GM08714 (cell line): Measurements from ENCODE around the gene MCM10.
"Not testable (repeated sequence)": the region's sequence is repeated elsewhere in the genome, so short reads cannot be mapped to it uniquely, and the experiment has no call there.

Experiments
- H3K4me3 ChIP-seq: fragments of 200-500 bp; sonication (Bioruptor generic); 2 replicates; pipeline ENCODE4 v1.5.1; 2014; ENCODE audit warnings: mild to moderate bottlenecking, low read length, inconsistent platforms
- ZNF274 ChIP-seq: IDR thresholded peaks from 2 replicates; pipeline ENCODE4 v1.6.1; 2012; ENCODE audit warnings: mild to moderate bottlenecking, low read depth, low read length

The MCM10 gene

DNA sequence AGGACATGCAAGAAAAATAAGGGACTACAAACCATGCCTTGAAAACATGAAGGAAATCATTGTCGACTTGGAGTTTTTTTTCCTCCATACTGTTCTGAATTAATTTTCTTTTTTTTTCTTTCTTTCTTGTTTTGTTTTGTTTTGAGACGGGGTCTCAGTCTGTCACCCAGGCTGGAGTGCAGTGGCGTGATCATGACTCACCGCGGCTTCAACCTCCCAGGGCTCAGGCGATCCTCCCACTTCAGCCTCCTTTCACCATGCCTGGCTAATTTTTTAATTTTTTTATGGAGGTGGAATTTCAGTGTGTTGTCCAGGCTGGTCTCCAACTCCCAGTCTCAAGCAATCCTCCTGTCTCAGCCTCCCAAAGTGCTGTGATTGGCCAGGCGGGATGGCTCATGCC is 61.2 kb downstream of the MCM10 start:
- no peak overlapping the region for H3K4me3 ChIP-seq
- TF ChIP-seq ZNF274: no peak

- H3K4me3 ChIP-seq: no peak overlapping the region
- TF ChIP-seq ZNF274: no peak
These were observed 61.9 kb downstream of the MCM10 start for GRCh38 chr10:13223241-13223640.

DNA sequence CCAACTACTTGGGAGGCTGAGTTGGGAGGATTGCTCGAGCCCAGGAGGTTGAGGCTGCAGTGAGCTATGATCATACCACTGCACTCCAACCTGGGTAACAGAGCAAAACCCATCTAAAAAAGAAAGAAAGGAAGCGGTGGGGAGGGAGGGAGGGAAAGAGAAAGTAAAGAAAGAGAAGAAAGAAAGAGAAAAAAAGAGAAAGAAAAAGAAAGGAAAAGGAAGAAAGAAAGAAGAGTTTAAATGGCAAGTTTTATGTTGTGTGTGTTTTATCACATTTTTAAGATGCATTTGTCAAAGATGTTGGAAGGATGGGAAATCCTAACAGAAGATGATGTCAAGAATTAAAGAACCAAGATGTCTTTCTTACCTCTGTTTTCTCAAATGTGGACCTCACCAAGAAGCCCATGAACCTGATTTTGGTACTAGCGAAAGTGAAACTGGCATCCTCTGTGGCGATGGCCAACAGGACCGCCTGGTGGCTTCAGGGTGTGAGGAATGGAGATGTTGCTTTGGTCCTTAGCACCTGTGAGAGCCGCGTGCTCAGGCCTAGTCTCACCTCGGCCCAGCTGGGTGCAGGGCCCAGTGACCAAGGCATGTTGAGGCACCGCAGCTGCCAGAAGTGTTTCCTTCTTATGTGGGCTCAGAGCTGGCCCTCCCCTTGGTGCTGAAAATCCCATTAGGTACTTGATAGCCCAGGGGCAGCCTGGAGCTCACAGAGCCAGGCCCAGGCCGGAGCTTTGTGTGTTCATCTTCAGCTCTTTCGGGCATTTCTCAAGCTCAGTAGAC is 63.0 kb downstream of the MCM10 start:
- TF ChIP-seq ZNF274: no peak
- H3K4me3 ChIP-seq: no peak overlapping the region

- no peak for TF ChIP-seq ZNF274
- no peak overlapping the region for H3K4me3 ChIP-seq
These were observed 64.2 kb downstream of the MCM10 start for GRCh38 chr10:13225601-13226000.

GRCh38 chr10:13227031-13227430 is 65.7 kb downstream of the MCM10 start:
- no peak overlapping the region for H3K4me3 ChIP-seq
- no peak for TF ChIP-seq ZNF274

GRCh38 chr10:13231190-13231589 is 69.8 kb downstream of the MCM10 start:
- no peak for TF ChIP-seq ZNF274
- H3K4me3 ChIP-seq: no peak overlapping the region

DNA sequence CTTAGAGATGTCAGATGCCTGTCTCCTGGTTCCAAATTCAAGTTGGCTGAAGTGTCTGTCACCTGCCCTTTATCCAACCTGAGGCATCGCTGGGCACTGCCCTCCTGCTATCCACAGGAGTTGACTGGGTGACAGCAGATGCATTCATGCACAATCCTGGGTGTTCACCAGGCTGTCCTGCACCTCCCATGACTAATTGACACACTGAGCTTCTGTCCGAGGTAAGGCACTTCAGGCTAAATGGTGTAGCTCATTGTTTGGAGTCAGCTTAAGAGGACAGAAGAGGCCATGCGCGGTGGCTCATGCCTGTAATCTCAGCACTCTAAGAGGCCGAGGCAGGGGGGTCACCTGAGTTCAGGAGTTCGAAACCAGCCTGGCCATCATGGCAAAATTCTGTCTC is 70.5 kb downstream of the MCM10 start:
- TF ChIP-seq ZNF274: no peak
- no peak overlapping the region for H3K4me3 ChIP-seq

GRCh38 chr10:13233358-13233757 is 72.0 kb downstream of the MCM10 start:
- no peak for TF ChIP-seq ZNF274
- no peak overlapping the region for H3K4me3 ChIP-seq

DNA sequence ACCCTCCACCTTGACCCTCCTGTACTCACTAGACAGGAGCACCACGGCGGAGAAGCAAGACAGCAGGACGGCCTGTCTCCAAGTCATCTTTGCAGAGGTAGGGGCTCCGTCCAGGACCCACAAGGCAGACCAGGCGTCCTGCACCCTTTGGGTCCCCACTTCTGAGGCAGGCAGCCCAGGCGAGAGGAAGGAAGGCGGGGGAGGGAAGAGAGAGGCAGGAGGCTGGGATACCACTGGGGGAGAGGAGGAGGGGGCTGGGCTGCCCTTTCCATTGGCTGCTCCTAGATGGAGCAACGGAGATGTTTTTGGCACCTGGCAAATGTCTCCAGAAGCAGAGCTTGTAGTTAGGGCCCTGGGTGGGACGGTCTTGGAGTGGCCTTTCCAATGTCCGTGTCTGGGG is 72.8 kb downstream of the MCM10 start, which contains the start of gene UCMA:
UCMA (minus strand) TSS at position 203 of the 400 bp plus-strand sequence; CDS start at position 87, 116 bp downstream.
- H3K4me3 ChIP-seq: no peak within 1 kb of the TSS
- no peak for TF ChIP-seq ZNF274

DNA sequence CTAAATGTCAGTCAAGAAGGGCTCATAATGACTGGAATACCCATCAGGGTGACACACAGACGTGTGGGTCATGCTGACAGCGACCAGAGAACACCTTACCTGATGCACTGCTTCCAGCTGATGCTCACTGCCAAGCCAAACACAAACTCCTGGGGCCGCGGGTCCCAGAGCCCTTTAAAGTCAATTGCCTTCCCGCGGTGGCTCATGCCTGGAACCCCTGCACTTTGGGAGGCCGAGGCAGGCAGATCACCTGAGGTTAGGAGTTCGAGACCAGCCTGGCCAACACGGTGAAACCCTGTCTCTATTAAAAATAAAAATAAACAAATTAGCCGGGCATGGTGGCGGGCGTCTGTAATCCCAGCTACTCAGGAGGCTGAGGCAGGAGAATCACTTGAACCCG is 73.4 kb downstream of the MCM10 start:
- H3K4me3 ChIP-seq: not testable (repeated sequence)

DNA sequence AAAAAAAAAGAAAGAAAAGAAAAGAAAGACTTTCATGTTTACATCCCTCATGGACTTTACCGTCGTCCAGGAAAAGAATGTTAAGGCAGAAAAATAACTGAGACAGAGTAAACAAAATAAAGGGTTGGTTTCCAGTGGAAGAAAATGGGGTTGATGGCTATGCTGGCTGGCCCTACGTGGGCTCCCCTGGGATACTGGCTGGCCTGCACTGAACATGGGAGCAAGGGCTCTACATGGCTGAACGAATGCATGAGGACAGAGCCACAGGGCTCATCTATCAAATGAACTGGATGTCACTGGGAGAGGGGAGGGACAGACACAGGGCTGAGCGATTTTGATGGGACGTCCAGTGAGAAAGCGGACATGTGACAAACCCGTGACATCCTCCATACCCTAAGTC is 75.3 kb downstream of the MCM10 start:
- no peak overlapping the region for H3K4me3 ChIP-seq
- no peak for TF ChIP-seq ZNF274

DNA sequence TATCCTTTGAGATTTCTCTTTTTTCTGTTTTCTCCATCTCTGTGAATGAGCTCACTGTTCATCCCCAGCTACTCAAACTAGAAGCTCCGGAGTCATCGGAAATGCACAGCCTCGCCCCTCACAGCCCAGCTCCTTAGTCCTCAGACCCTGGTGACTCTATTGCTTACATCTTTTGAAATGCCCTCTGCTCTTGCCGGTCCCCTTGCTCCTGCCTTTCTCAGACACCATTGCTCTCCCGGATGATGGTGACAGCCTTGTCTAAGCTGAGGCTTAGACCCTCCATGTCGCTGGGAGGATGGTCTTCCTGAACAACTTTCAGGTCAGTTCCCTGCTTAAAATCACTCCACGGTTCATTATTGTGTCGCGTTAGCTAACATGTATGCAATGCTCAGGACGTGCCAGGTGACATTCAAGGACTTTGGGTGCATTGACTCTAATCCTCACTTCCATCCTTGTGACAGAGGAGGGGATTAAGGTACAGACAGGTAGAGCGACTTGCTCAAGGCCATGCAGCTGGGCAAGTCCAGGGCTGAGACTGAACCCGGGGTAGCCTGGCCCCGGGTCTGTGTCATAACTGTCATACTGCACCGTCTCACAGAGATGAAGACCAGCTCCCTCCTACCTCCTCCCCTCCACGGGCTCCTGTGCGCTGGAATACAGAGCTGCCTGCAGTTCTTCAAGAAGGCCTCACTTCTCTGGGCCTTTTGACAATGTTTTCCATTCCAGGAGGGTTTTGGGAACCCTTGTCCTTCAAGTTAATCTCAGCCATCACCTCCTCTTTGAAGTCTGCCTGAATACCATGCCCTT is 77.1 kb downstream of the MCM10 start:
- no peak for TF ChIP-seq ZNF274
- H3K4me3 ChIP-seq: no peak overlapping the region

DNA sequence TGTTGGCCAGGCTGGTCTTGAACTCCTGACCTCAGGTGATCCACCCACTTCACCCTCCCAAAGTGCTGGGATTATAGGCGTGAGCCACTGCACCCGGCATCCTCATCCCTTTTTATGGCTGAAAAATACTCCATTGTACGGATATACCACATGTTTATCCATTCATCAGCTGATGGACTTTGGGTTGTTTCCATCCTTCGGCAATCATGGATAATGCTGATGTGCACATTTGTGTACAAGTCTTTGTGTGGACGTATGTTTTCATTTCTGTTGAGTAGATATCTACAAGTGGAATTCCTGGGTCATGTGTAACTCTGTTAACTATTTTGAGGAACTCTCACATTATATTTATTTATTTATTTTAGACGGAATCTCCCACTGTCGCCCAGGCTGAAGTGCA is 78.6 kb downstream of the MCM10 start:
- TF ChIP-seq ZNF274: no peak
- H3K4me3 ChIP-seq: no peak overlapping the region

DNA sequence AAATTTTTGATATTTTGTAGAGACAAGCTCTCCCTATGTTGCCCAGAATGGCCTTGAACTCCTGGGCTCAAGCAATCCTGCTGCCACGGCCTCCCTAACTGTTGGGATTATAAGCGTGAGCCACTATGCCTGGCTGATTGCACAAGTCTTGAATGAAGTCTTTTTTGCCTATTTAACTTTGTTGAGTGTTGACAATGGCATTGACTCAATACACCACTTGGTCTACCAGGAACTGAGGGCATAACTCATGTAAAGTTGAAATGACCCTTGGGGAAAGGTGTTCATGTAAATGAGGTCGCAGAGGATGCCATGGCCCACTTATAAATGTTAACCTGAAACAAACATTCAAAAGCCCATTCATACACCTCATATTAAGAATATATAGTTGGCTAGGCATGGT is 80.3 kb downstream of the MCM10 start:
- TF ChIP-seq ZNF274: no peak
- H3K4me3 ChIP-seq: no peak overlapping the region

- not testable (repeated sequence) for H3K4me3 ChIP-seq
These were observed 80.9 kb downstream of the MCM10 start for GRCh38 chr10:13242260-13242659.

DNA sequence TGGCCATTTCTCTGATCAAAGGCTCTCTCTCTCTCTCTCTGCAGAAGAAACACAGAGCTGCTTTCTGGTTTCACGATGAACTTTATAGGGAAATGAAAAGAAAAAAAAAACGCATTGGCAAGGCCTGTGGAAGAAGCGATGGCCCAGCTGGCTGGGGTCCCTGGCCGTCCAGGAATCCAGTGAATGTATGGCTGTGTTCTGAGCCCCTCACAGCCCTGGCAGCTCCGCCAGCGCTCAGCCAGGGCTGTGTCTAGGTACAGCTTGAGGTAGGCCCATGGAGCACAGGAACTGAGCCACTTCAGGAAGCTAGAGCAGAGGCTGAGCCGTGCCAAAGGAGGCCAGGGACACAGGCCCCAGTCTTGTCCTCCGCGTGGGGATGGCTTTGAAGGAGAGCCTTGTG is 85.9 kb downstream of the MCM10 start:
- no peak for TF ChIP-seq ZNF274
- no peak overlapping the region for H3K4me3 ChIP-seq
